GM12874 (cell line): ENCODE data around the gene KIAA0930.

ENCODE experiments used
- TF ChIP-seq, protein P1 (sequence below): IDR thresholded peaks from 2 replicates; pipeline ENCODE4 v1.5.1; 2011; ENCODE audit warnings: low read depth, mild to moderate bottlenecking, control low read depth, low read length, moderate library complexity; ENCODE audit not compliant: insufficient read depth

KIAA0930 gene

DNA sequence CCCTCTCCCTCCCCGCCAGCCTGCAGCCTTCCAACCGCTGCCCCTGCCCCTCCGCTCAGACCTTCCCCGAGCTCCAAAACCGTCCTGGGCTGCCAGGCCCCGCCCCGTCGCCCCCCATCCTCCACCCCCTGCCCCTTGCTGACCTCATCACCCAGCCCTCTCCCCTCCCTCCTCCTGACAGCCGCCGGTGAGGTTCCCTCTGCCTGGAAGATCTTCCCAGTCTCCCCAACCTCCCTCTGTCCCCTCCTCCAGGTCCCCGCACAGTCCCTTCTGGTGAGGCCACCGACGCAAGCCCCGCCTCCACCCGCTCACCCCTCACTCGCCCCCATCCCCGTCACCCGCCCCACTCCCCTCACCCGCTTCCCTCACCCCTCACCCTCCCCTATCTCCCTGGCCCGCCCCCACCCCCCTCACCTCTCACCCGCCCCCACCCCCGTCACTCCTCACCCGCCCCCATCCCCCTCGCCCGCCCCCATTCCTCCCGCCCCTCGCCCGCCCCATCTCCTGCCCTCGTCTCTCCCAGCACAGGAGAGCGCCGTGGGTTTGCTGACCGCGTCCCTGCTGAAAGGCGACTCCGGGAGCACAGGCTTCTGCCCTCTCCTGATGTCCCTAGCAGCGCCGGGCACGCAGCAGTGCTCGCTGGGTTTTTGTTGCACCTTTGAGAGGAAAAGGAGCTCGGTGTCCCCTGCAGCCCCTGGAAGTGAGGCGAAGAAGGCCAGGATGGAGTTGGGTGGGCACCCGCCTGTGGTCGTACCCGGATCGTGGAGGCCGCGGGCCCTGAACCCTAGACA is 27.7 kb upstream of the KIAA0930 start:
- TF ChIP-seq, protein P1, sequence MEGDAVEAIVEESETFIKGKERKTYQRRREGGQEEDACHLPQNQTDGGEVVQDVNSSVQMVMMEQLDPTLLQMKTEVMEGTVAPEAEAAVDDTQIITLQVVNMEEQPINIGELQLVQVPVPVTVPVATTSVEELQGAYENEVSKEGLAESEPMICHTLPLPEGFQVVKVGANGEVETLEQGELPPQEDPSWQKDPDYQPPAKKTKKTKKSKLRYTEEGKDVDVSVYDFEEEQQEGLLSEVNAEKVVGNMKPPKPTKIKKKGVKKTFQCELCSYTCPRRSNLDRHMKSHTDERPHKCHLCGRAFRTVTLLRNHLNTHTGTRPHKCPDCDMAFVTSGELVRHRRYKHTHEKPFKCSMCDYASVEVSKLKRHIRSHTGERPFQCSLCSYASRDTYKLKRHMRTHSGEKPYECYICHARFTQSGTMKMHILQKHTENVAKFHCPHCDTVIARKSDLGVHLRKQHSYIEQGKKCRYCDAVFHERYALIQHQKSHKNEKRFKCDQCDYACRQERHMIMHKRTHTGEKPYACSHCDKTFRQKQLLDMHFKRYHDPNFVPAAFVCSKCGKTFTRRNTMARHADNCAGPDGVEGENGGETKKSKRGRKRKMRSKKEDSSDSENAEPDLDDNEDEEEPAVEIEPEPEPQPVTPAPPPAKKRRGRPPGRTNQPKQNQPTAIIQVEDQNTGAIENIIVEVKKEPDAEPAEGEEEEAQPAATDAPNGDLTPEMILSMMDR, result no peak

DNA sequence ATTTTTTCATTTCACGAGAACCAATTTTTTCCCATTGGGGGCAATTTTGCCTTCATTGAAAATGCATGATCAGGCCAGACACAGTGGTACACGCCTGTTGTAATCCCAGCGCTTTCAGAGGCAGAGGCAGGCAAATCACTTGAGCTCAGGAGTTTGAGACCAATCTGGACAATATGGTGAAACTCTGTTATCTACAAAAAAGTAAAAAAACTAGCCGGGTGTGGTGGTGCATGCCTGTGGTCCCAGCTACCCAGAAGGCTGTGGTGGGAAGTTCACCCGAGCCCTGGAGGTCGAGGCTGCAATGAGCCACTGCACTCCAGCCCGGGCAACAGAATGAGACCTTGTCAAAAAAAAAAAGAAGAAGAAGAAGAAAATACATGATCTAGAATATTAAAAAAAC is 24.8 kb upstream of the KIAA0930 start:
- TF ChIP-seq, protein P1, result no peak

DNA sequence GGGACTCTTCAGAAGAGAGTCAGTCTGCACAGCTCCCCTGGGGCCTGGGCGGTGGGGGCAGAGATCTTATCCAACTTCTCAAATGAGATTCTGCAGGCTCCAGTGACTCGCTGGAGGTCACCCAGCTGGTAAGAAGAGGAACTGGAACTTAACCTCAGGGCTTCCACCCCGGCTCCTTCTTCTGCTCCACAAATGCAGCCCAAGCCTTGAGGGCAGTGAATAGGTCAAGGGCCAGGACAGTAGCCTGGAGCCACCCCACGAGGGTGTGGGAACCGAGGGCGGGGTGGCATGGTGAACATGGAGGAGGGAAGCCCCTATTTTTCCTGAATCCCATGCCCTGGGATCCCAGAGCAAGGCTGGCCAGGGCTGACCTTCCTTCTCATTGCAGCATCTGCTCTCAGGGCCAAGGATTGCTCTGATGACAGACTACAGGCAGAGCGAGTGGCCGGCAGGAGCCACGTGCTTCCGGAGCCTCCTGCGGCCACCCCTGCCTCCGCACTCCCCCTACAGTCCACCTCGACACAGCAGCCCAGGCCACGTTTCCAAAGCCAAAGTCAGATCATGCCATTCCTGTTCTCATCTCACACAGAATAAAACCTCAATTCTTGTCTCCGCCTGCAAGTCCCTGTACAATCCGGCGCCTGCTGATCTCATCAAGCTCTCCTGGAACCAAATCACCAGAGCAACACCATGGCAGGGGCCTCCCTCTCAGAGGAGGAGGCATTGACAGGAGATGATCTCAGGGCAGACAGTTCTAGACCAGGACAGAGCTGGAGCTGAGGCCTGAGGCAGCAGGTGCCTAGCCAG is 23.0 kb upstream of the KIAA0930 start:
- TF ChIP-seq, protein P1, result peak; percentile 80

- TF ChIP-seq, protein P1, result no peak
Observed at GRCh38 chr22:45262931-45263462, 22.3 kb upstream of the KIAA0930 start.

- TF ChIP-seq, protein P1, result no peak
Observed at GRCh38 chr22:45262195-45262930, 21.7 kb upstream of the KIAA0930 start.

DNA sequence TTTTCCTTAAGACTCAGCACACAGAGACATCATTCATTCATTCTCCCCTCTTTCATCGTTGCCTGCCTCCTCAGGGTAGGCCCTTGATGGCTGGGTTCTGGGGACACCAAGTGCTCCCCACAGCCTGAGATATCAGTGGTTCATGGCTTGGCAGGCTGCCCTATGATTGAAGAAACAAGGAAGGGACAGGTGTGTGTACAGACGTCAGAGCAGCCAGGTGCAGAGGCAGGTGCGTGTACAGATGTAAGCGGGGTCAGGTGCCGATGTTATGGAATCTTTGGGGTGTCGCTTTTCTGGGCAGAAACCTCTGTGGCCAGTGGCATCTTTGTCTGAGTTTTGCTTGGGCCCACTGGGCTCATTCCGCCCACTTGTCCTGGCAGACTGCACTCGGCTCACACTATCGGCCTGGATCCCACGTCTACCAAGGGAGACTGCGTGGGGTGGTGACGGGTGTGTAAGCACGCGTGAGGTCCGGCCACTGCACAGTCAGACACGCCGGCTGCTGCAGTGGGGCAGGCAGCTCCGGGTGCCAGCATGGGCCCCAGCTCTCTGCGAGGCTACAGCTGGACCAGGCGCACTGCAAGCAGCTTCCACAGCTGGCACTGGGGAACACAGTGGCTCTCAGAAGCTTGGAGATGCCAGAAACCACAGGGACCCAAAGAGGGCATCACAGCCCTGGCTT is 20.9 kb upstream of the KIAA0930 start:
- TF ChIP-seq, protein P1, result no peak
